HG03565 (cell line): ENCODE measurements around the gene IFT74.
"Not testable (repeated sequence)": the region's sequence is repeated elsewhere in the genome, so short reads cannot be mapped to it uniquely, and the experiment has no call there.

Experiments
- ATAC-seq: cut with Tn5 transposase; IDR thresholded peaks from one replicate; pipeline ENCODE4 v1.9.1; 2021; ENCODE audit warnings: mild to moderate bottlenecking, moderate library complexity; ENCODE audit not compliant: unreplicated experiment

The IFT74 gene

GRCh38 chr9:27065288-27065687, 109.1 kb downstream of the IFT74 start:
- no peak for ATAC-seq

GRCh38 chr9:27073841-27074728, 117.9 kb downstream of the IFT74 start:
- no peak for ATAC-seq

- no peak for ATAC-seq
Measured at GRCh38 chr9:27078685-27079084, 122.5 kb downstream of the IFT74 start.

- ATAC-seq: no peak
Measured at GRCh38 chr9:27085456-27085855, 129.2 kb downstream of the IFT74 start.

GRCh38 chr9:27086818-27087680, 130.8 kb downstream of the IFT74 start:
- ATAC-seq: no peak

- no peak for ATAC-seq
Measured at GRCh38 chr9:27088981-27089380, 132.8 kb downstream of the IFT74 start.

- ATAC-seq: no peak
Measured at GRCh38 chr9:27089706-27090105, 133.5 kb downstream of the IFT74 start.

GRCh38 chr9:27090231-27090630, 134.0 kb downstream of the IFT74 start:
- ATAC-seq: no peak

GRCh38 chr9:27090711-27091110, 134.5 kb downstream of the IFT74 start:
- no peak for ATAC-seq

GRCh38 chr9:27092496-27092895, 136.3 kb downstream of the IFT74 start:
- ATAC-seq: not testable (repeated sequence)

- not testable (repeated sequence) for ATAC-seq
Measured at GRCh38 chr9:27093384-27094067, 137.3 kb downstream of the IFT74 start.

GRCh38 chr9:27094640-27095298, 138.6 kb downstream of the IFT74 start:
- ATAC-seq: no peak

- ATAC-seq: no peak
Measured at GRCh38 chr9:27107241-27107640, 151.0 kb downstream of the IFT74 start.

GRCh38 chr9:27108981-27109541, 152.8 kb downstream of the IFT74 start, which contains the start of gene TEK:
Gene TEK (plus strand): TSS chr9:27109225. CDS start chr9:27109591, 366 bp downstream.
- ATAC-seq: no peak

- ATAC-seq: no peak
Measured at GRCh38 chr9:27109621-27110020, 153.4 kb downstream of the IFT74 start.

- no peak for ATAC-seq
Measured at GRCh38 chr9:27110181-27110580, 154.0 kb downstream of the IFT74 start.

- ATAC-seq: no peak
Measured at GRCh38 chr9:27112235-27112634, 156.0 kb downstream of the IFT74 start.
